Tongue (tissue), 2 donors: Measurements from ENCODE around the gene DPRX. TPM values are rescaled to one million over a fixed set of nuclear protein-coding genes. Genes with fewer than 3 reads are reported as not detected.

Experiments used
- DNase-seq: peaks from one replicate; pipeline ENCODE4 v3.0.0-alpha.2; 2015
- total RNA-seq: library from RNA; depleted of rRNA; stranded (reverse); fragments of >200 nt; gene quantifications from one replicate; pipeline ENCODE4 v1.2.3, GENCODE V29; 2014

Gene DPRX, protein sequence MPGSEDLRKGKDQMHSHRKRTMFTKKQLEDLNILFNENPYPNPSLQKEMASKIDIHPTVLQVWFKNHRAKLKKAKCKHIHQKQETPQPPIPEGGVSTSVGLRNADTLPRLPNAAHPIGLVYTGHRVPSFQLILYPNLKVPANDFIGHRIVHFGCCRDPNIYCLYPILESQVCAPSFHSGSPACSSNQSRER
- not detected for total RNA-seq

DNA sequence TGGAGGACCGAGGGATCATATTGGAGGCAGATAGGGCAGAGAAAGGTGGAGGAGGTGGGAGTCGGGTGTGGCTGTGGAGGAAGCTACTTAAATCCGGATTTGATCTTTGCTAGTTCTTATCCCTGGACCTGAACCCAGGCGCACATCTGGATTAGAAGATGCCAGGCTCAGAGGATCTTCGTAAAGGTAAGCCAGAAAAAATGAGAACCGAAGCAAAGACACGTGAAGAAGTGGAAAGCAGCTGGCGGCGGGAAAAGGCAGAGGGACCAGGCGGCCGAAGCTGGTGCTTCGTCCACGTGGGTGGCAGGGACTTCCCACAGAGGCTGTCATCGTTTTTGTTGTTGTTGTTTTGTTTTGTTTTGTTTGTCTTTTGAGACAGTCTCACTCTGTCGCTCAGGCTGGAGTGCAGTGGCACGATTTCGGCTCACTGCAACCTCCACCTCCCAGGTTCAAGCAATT is at the start of gene DPRX:
DPRX (plus strand) TSS at position 51 of the 459 bp plus-strand sequence; CDS start at position 159, 108 bp downstream.
- DNase-seq: no peak

DNA sequence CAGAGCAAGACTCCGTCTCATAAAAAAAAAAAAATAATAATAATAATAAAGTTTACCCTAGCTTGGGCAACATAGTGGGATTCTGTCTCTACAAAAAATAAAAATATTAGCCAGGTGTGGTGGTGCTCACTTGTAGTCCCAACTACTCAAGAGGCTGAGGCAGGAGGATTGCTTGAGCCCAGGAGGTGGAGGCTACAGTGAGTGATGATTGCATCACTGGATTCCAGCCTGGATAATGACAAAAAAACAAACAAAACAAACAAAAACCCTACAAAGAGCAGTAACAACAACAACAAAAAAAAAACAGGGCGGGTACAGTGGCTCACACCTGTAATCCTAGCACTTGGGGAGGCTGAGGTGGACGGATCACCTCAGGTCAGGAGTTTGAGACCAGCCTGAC is 48.6 kb upstream of the DPRX start:
- no peak for DNase-seq

DNA sequence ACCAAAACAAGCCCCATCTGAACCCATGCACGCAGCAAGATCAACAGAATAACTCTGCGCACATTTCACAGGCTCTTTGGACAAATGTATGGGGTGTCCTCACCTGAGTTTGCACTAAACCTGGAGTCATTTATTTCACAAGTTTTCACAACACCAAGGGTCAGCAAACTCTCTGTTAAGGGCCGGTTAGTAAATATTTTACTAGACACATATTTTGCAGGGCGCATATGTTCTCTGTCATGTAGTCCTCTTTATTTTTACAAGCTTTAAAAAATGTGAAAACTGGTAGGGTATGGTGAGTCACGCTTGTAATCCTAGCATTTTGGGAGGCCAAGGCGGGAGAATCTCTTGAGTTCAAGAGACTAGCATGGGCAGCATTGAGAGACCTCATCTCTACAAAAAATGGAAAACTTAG is 45.5 kb upstream of the DPRX start:
- no peak for DNase-seq

DNA sequence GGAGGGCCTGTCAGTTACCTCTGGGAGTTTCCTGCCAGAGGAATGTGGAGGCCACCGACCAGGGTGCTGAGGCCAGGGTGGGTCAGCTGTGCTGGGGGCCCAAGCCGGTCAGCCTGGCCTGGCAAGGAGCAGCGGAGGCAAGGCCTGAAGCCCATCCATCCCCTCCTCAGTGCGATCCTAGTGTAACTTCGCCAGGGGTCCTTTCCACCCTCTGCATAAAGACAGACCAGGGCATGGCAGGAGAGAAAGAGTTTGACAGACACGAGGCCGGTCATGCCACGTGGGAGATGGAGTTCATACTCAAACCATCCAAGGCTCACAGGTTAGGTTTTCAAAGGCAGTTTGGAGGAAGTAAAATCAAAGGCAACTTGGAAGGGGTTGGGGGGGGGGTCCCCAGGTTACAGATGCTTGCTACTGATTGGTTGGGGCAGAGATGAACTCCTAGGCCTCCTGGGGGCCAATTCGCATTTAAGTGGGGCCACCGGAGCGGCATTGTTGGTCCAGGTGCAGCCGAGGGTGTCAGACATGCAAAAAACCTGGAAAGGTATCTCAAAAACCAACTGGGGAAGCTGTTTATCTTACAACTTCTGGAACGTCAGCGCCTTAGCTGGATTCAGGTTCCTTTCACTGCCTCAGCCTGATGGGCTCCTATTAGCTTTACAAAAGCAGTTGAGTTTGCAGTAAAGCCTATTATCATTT is 36.8 kb upstream of the DPRX start:
- no peak for DNase-seq

DNA sequence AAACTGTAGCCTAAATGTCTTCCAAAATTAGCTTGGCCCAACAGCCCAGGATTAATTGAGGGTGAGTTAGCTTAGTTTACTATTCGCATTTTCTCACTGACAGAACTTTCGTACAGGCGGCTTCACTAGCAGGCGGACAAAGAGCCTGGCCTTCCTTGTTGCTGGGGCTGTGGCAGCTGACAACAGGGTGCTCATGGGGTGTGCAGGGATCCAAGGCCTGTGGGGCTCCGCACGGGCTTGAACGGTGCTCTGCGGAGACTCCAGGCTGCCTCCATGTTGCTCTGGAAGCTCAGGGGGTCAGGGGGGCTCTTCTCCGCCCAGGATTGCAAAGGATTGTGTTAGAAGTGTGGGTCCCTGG is 36.3 kb upstream of the DPRX start:
- no peak for DNase-seq

DNA sequence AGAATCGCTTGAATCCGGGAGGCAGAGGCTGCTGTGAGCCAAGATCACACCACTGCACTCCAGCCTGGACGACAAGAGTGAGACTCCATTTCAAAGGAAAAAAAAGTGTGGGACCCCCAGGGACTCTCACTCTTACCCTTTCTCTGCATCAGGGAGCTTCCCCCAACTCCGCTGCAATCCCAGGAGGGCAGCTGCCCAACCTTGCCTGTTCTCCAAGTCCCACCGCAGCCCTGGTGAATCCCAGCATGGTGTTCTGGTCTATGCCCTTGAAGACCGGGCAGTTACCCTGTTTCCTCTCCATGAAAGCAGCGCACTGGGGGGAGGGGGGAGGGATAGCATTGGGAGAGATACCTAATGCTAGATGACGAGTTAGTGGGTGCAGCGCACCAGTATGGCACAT is 35.7 kb upstream of the DPRX start:
- no peak for DNase-seq

DNA sequence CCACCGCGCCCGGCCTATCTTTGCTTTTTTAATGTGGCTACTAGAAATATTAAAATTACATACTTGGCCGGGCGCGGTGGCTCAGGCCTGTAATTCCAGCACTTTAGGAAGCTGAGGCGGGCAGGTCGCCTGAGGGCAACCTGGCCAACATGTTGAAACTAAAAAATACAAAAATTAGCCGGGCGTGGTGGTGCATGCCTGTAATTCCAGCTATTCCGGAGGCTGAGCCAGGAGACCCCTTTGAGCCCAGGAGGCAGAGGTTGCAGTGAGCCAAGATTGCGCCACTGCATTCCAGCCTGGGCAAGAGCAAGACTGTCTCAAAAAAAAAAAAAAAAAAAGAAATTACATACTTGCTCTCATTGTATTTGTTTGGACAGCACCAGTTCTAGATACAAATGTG is 34.8 kb upstream of the DPRX start:
- DNase-seq: no peak

DNA sequence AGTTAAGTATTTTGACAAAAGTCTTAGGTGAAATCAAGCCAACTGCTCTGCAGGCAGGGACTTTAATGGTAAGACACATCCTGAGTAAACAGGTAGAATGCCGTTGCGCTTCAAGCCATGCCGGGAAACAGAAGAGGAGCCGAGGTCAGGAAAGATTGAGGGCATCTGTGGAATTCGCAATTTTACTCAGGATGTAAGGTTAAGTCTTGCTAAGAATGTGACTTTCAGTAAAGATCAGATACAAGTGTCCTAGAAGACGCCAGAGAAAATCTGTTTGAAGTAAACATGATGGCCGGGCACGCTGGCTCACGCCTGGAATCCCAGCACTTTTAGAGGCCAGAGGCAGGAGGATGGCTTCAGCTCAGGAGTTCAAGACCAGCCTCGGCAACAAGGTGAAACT is 33.4 kb upstream of the DPRX start:
- DNase-seq: no peak

DNA sequence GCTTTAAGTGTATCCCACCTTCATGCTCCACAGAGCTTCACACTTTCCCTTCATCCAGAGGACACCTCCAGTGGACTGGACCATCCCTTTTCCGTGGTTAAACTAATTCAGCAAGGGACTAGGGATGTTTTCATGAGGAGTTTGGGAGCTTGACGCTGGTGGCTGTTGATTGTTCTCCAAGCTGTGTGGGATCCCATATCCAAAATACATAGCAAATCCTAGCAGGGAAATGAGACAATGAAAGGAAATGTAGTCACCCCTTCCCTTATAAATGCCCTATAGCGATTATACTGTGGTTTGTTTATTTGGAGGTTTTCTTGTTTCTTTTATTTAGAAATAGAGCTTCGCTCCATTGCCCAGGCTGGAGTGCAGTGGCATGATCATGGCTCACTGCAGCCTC is 31.6 kb upstream of the DPRX start:
- DNase-seq: no peak

DNA sequence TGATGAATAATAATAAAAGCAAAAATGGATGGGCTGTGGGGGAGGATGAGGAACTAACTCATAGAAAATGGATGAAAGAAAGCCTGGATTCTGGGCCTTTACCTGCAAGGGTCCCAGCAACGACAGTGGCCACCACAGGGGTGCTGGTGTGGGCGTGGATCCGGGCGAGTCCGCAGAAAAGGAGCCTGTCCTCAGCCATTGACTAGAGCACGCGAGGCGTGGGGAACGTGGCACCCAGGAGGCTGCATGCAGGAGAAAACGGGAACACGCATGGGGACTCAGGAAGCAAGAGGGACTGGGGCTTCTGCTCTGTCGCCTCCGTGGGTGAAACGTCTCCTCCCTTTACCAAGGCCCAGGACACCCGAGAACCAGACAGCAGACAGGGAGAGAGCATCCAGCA is 25.8 kb upstream of the DPRX start:
- no peak for DNase-seq

DNA sequence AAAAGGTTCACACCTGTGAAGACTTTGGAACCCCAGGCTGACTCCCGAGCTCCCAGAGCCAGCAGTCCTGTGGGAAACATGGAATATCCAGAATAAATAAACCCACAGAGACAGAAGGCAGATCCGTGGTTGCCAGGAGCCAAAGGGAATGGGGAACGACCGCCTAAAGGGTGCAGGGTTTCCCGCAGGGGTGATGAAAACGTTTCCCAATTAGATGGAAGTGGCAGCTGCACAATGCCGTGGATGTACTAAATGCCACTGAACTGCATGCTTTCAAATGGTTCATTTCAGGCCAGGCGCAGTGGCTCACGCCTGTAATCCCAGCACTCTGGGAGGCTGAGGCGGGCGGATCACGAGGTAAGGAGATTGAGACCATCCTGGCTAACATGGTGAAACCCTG is 23.4 kb upstream of the DPRX start:
- no peak for DNase-seq

DNA sequence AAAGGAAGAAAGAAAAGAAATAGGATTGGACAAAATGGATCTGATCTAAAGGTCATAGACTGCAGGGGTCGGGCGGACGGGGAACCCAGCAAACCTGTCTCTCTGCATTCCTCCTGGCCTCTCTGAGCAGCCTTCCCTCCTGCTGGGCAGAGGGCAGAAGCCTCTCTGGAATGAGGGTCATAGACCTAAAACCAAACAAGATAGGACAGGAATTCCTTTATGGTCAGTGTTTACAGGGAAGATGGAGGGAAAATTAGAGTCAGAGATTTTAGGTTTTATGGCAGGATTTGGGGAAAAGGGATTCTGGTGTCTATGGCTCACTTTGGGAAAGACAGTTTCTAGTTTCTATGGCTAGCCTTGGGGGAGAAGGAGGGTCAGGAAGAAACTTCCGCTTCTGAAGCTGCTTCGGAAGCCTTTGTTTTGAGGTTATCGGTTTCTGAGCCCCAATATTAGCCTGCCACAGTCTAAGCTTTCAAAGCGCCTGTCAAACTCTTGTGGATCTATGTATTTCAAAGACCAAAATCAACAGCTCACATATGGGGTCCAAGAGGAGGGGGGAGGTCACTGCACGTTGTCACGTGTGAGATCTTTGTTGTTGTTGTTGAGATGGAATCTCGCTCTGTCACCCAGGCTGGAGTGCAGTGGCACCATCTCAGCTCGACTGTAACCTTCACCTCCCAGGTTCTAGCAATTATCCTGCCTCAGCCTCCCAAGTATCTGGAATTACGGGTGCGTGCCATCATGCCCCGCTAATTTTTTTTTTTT is 18.9 kb upstream of the DPRX start:
- DNase-seq: no peak

DNA sequence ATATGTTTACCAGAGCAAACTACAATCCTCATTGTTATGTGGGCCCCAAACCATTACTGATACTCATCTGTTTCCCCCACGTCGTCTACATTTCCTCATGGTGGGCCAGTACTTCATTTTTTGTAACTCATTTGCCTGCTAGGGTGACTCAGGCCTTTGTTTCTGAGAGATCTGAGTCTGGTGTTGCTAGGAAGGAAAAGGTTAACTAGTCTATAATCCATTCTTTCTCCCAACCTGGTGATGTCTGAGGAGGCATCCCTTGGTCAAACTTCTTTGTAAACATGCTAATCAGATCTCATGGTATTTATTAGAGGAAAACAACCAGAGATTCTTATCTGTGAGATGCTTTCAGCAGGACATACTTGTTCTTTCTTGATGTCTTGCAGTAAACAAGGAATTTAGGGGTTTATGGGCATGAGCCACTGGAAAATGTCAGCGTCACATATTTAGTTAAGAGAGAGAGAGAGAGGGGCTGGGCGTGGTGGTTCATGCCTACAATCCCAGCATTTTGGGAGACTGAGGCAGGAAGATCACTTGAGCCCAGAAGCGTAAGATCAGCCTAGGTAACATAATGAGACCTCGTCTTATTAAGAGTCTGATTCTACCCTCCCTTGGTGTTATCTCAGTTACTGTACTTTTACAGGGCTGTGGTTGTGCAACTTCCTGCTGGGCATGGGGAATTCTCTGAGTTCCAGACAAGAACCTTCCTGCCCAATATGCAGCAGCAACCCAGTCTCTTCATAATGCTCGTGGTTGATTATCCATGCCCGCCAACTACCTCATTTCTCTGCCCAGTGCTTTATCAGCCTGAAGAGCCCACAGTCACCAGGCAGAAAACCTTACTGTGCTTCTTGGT is 9.7 kb upstream of the DPRX start:
- no peak for DNase-seq

DNA sequence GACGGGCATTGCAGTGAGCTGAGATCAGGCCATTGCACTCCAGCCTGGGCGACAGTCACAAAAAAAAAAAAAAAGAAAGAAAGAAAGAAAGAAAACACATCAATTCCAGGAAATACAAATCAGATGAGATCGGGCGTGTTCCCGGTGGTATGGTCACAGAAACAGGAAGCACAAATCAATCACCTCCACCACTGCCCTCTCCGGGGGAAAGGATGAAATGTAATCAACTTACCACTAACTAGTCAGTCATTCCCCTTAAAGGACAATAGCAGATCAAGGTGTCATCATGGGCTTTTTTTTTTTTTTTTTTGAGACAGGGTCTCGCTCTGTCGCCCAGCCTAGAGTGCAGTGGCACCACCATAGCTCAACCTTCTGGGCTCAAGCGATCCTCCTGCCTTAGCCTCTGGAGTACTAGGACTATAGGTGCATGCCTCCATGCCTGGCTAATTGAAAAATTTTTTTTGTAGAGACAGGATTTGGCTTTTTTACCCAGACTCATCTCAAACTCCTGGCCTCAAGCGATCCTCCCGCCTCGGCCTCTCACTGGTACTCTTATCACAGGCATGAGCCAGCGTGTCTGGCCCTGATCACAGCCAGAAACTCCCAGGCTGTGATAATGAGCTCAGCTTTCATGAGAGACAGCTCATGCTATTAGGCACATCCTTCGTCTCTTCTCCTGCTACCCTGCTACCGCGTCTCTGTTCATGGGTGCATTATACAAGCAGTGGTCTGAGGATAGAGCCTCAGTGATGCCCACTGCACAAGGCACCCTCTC is 6.8 kb upstream of the DPRX start:
- no peak for DNase-seq

DNA sequence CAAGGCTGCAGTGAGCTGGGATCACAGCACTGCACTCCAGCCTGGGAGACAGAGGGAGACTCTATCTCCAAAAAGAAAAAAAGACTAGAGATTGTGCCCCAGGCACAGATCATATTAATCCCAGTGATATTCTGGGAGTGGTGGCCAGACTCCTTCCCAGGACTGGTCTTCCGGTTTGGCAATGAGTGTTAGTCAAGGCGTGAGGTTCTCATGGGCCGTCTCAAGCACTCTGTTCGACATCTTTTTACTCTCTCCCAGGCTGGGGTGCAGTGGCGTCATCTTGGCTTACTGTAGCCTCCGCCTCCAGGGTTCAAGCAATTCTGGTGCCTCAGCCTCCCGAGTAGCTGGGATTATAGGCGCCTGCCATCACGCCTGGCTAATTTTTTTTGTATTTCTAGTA is 5.3 kb upstream of the DPRX start:
- no peak for DNase-seq

DNA sequence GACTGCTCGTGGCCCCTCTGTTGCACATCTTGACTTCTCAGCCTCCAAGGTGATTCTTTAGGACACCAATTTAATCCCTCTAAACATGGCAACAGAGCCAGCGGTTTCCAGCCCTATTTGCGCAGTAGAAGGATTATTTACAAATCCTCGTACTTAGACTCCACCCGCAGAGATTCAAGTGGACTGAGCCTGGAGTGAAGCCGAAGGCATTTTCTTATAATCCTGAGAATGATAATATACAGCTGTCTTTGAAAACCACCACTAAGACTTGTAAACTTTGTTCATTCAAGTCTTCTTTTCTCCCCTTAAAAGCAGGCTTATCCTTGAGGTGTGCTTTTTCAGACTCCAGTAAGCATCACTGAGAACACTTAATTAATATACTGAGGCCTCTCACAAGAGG is 4.8 kb upstream of the DPRX start:
- DNase-seq: peak; percentile 47

DNA sequence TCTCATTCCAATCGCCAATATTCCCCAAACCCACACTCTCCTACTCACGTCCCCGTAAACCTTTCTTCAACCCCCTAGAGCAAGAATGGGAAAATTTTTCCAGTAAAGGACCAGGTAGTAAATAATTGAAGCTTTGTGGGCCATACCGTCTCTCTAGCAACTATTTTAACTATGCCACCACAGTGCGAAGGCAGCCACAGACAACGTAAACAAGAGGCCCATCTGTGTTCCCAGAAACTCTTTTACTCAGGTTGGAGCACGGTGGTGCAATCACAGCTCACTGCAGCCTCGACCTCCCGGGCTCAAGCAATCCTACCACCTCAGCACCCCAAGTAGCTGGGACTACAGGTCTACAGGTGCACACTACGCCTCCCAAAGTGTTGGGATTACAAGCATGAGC is 3.0 kb downstream of the DPRX start:
- no peak for DNase-seq

DNA sequence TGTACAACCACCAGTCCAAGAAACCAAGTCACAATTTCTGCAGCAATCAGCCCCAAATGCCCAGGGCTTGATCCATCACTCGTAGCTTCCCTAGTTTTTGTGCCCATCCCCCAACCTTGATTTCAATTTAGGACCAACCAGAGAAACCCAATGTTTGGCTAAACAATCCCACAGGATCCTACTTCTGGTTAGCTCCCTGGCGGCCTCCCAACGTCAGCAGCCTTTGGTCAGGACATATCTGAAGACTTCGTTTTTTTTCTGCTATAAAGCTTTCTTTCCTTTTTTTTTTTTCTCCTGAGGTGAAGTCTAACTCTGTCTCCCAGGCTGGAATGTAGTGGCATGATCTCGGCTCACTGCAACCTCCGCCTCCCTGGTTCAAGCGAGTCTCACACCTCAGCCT is 7.7 kb downstream of the DPRX start:
- no peak for DNase-seq

DNA sequence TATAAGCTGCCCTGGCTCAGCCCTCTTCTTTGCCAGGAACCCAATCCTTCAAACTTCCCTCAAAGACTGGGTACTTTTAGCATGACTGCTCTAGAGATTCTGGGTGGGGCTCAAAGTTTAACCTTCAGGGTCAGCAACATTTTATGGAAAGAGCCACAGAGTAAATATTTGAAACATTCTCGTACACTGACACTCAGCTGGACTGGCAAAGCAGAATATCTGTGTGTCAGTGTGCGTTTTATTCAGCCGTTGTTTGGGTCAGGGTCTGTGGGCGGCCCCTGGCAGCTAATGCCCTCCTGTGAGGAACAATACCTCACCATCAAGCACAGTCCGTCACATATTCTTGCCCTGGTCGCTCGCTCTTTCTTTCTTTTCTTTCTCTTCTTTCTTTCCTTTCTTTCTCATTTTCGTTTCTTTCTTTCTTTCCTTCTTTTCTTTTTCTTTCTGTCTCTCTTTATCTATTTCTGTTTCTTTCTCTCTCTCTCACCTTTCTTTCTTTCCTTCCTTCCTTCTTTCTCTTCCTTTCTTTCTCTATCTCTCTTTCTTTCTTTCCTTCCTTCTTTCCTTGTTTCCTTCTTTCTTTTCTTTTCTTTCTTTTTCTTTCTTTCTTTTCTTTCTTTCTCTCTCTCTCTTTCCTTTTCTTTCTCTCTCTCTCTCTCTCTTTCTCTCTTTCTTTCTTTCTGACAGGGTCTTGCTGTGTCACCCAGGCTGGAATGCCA is 10.7 kb downstream of the DPRX start:
- DNase-seq: no peak

DNA sequence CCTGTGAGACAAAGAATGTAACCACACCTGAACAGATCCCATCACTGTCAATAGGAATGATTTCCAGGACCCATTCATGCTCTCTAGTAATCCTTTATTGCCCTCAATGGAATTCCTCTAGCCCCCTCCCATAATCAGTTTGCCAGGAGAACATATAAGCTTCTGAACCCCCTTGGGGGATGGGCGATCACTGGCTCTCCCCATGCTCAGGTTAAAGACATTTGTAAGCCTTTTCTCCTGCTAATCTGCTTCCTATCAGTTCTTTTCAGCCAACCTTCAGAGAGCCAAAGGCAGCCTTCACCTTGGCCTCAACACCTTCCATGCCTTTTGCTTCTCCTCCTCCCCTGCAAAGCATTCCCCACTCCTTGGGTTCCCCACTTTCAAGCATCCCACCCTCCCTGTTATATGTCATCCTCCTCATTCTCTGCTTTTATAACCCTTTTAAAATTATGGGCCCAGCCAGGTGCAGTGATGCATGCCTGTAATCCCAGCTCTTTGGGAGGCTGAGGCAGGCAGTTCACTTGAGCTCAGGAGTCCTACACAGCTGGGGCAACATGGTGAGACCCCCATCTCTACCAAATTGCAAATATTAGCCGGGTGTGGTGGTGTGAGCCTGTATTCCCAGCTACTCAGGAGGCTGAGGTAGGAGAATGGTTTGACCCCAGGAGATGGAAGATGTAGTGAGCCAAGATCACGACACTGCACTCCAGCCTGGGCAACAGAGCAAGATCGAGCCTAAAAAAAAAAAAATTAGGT is 12.4 kb downstream of the DPRX start:
- no peak for DNase-seq
